Activated B cell treated with CpG ODN at 0.5 μM for 24 hours (primary cell): Measurements from ENCODE around the gene DNA2. TPM values are rescaled to one million over a fixed set of nuclear protein-coding genes. Genes with fewer than 3 reads are reported as not detected.
"Not testable (repeated sequence)": the region's sequence is repeated elsewhere in the genome, so short reads cannot be mapped to it uniquely, and the experiment has no call there.

Experiments
- ATAC-seq: fragments of 200-7000 bp; cut with Tn5 transposase; one replicate; pipeline ENCODE4 v1.10.0; 2021; ENCODE audit warnings: low read depth, mild to moderate bottlenecking, moderate library complexity
- CTCF ChIA-PET: fragments of 350-600 bp; sonication (Branson Sonifier 250); formaldehyde crosslinking; loops from one replicate; lab custom pipeline; 2021; ENCODE audit warnings: antibody characterized with exemption; lab: Charles Lee
- POLR2A ChIA-PET: fragments of 350-600 bp; sonication (Branson Sonifier 250); formaldehyde crosslinking; loops from one replicate; lab custom pipeline; 2021; ENCODE audit warnings: antibody characterized with exemption; lab: Charles Lee
- DNase-seq: peaks from one replicate; pipeline ENCODE4 v3.0.0; 2022
- H3K27ac Mint-ChIP-seq: one replicate; pipeline ENCODE4 v1.8.0; 2020; ENCODE audit warnings: mixed read lengths
- H3K27me3 Mint-ChIP-seq: one replicate; pipeline ENCODE4 v1.8.0; 2021; ENCODE audit warnings: mixed read lengths
- H3K36me3 Mint-ChIP-seq: one replicate; pipeline ENCODE4 v1.8.0; 2021; ENCODE audit warnings: low read depth, mixed read lengths
- H3K4me1 Mint-ChIP-seq: one replicate; pipeline ENCODE4 v1.8.0; 2021; ENCODE audit warnings: mixed read lengths
- H3K4me3 Mint-ChIP-seq: one replicate; pipeline ENCODE4 v1.8.0; 2020; ENCODE audit warnings: mild to moderate bottlenecking, mixed read lengths
- H3K9me3 Mint-ChIP-seq: one replicate; pipeline ENCODE4 v1.8.0; 2020; ENCODE audit warnings: mixed read lengths
- CTCF ChIP-seq: fragments of 200-600 bp; IDR thresholded peaks from one replicate; pipeline ENCODE4 v1.8.0; 2022; ENCODE audit warnings: antibody characterized with exemption, mild to moderate bottlenecking
- intact Hi-C: fragments of 100-400 bp; cut with micrococcal nuclease; formaldehyde crosslinking; loops from one replicate; pipeline ENCODE4 v1.15.1; 2024
- total RNA-seq: library from RNA; stranded (reverse); gene quantifications from 2 replicates; pipeline ENCODE4 v1.2.3, GENCODE V29; 2022

Gene DNA2
- total RNA-seq, 1 donor from 2014 or later: 8.1 TPM

- H3K27me3 Mint-ChIP-seq: no peaks in the 10 kb centered on the region
- DNase-seq (no peak), ATAC-seq (no peak)
- no peak for TF ChIP-seq CTCF
- H3K9me3 Mint-ChIP-seq: no peaks in the 10 kb centered on the region
- peaks cover 18% of the 10 kb centered on the region for H3K4me1 Mint-ChIP-seq
- intact Hi-C loops: no loop called here
- H3K4me3 Mint-ChIP-seq: peak overlapping the region; percentile 99
- H3K36me3 Mint-ChIP-seq: peaks cover 7% of the 10 kb centered on the region
- ChIA-PET POLR2A (no interaction called here), CTCF (no interaction called here)
- H3K27ac Mint-ChIP-seq: no peak overlapping the region
Measured at GRCh38 chr10:68470300-68470699, 1.5 kb downstream of the DNA2 start.

GRCh38 chr10:68469838-68470237, 1.9 kb downstream of the DNA2 start:
- no peak for ATAC-seq
- H3K4me1 Mint-ChIP-seq: peaks cover 18% of the 10 kb centered on the region
- DNase-seq: no peak
- intact Hi-C loops: no loop called here
- no peaks in the 10 kb centered on the region for H3K27me3 Mint-ChIP-seq
- no peak for TF ChIP-seq CTCF
- H3K27ac Mint-ChIP-seq: no peak overlapping the region
- H3K9me3 Mint-ChIP-seq: no peaks in the 10 kb centered on the region
- peaks cover 9% of the 10 kb centered on the region for H3K36me3 Mint-ChIP-seq
- CTCF ChIA-PET: no interaction called here
- POLR2A ChIA-PET: no interaction called here
- H3K4me3 Mint-ChIP-seq: no peak overlapping the region

- POLR2A ChIA-PET, CTCF ChIA-PET, H3K4me3 Mint-ChIP-seq: not testable (repeated sequence)
Measured at GRCh38 chr10:68464729-68465128, 7.0 kb downstream of the DNA2 start.

GRCh38 chr10:68463365-68464093, 8.2 kb downstream of the DNA2 start:
- peaks cover 17% of the 10 kb centered on the region for H3K36me3 Mint-ChIP-seq
- H3K4me3 Mint-ChIP-seq: no peak overlapping the region
- ATAC-seq (no peak), DNase-seq (no peak)
- no peaks in the 10 kb centered on the region for H3K27me3 Mint-ChIP-seq
- H3K9me3 Mint-ChIP-seq: no peaks in the 10 kb centered on the region
- ChIA-PET CTCF (no interaction called here), POLR2A (interaction anchor here (0.6 kb wide), 1 partner anchor 27 kb away, joined by 3 read pairs; no protein-coding TSS in a partner anchor)
- no peak overlapping the region for H3K27ac Mint-ChIP-seq
- no peaks in the 10 kb centered on the region for H3K4me1 Mint-ChIP-seq
- intact Hi-C loops: no loop called here
- TF ChIP-seq CTCF: no peak

More at GRCh38 chr10:68464729-68465128, 7.0 kb downstream of the DNA2 start:
- H3K4me1 Mint-ChIP-seq, H3K9me3 Mint-ChIP-seq, ATAC-seq, H3K27ac Mint-ChIP-seq, H3K27me3 Mint-ChIP-seq, DNase-seq, intact Hi-C loops: not testable (repeated sequence)
- H3K36me3 Mint-ChIP-seq: peaks cover 15% of the 10 kb centered on the region

- H3K4me1 Mint-ChIP-seq: no peaks in the 10 kb centered on the region
- H3K27me3 Mint-ChIP-seq: no peaks in the 10 kb centered on the region
- no peak overlapping the region for H3K27ac Mint-ChIP-seq
- DNase-seq (no peak), ATAC-seq (no peak)
- H3K4me3 Mint-ChIP-seq: no peak overlapping the region
- no peak for TF ChIP-seq CTCF
- POLR2A ChIA-PET: no interaction called here
- intact Hi-C loops: no loop called here
- H3K36me3 Mint-ChIP-seq: peaks cover 16% of the 10 kb centered on the region
- CTCF ChIA-PET: no interaction called here
- no peaks in the 10 kb centered on the region for H3K9me3 Mint-ChIP-seq
Measured at GRCh38 chr10:68462536-68462935, 9.2 kb downstream of the DNA2 start.
